ENCODE measurements around the gene USP19.

GRCh38 chr3:49092938-49093852, 27.4 kb downstream of the USP19 start:
- TF ChIP-seq MXD4 (CRISPR knock-in tag; IDR thresholded peaks at IDR 0.05; ENCODE audit: borderline replicate concordance) (no peak), CTCF (IDR thresholded peaks at IDR 0.05) (no peak), ZBTB21 (CRISPR knock-in tag; IDR thresholded peaks at IDR 0.05; ENCODE audit: borderline replicate concordance) (no peak), IRF2 (CRISPR knock-in tag; IDR thresholded peaks at IDR 0.05; ENCODE audit: borderline replicate concordance, low read depth) (no peak), MAX (CRISPR knock-in tag; IDR thresholded peaks at IDR 0.05) (peak; percentile 28; the same call in 1 of the 2 replicates), FOXP1 (CRISPR knock-in tag; IDR thresholded peaks at IDR 0.05; ENCODE audit: borderline replicate concordance) (no peak), NFATC4 (CRISPR knock-in tag; IDR thresholded peaks at IDR 0.05) (no peak; the same call in 1 of the 2 replicates)
